ENCODE results near the gene ITGB2.

DNA sequence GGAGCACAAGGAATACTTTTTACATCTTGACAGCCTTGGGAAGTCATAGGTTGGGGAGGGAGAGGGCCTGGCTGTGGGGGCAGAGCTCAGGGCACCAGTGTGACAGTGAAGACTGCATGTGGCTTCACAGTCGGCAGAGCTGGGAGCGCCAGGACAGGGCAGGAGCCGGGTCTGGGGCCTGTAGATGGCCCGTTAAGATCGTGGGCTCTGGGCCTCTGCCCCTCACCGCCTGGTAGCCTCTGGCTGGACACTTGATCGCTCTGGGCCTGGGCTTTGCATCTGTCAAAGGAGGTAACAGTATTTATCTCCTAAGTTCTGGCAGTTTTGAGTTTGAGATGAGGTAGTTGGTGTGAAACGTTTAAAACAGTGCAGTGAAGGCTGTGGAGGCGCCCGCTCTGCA, 23.9 kb upstream of the ITGB2 start:
- TF ChIP-seq REST (IDR thresholded peaks at IDR 0.05; ENCODE audit: low read depth) (no peak), ZBTB7A (IDR thresholded peaks at IDR 0.05; ENCODE audit: low read depth) (no peak), YY1 (IDR thresholded peaks at IDR 0.05; ENCODE audit: low read depth) (no peak), RAD21 (IDR thresholded peaks at IDR 0.05; ENCODE audit: low read depth) (no peak), NFIC (IDR thresholded peaks at IDR 0.05) (no peak), TAF1 (IDR thresholded peaks at IDR 0.05; ENCODE audit: low read depth) (no peak), FOXM1 (IDR thresholded peaks at IDR 0.05; ENCODE audit: borderline replicate concordance, low read depth) (no peak), EP300 (IDR thresholded peaks at IDR 0.05; ENCODE audit: borderline replicate concordance) (no peak), TCF12 (IDR thresholded peaks at IDR 0.05; ENCODE audit: low read depth) (no peak), CREB1 (IDR thresholded peaks at IDR 0.05; ENCODE audit: low read depth) (no peak), TEAD4 (IDR thresholded peaks at IDR 0.05) (no peak), CEBPB (IDR thresholded peaks at IDR 0.05) (no peak)
- TF ChIP-seq, protein P1, sequence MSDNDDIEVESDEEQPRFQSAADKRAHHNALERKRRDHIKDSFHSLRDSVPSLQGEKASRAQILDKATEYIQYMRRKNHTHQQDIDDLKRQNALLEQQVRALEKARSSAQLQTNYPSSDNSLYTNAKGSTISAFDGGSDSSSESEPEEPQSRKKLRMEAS (IDR thresholded peaks at IDR 0.05): no peak

Measured in Ishikawa (cell line).